T-helper 1 cell treated with Interleukin-12 subunit alpha and Interleukin-12 subunit beta and Interleukin-4 antibody, amounts not matched to agents 30 μg/mL and 1 μg/mL, for 36 hours (primary cell): Measurements from ENCODE around the gene TOM1L2.

ENCODE experiments used
- H3K27ac Mint-ChIP-seq: one replicate; pipeline ENCODE4 v1.8.0; 2021; ENCODE audit warnings: mild to moderate bottlenecking, mixed read lengths
- H3K27me3 Mint-ChIP-seq: one replicate; pipeline ENCODE4 v1.8.0; 2021; ENCODE audit warnings: low read depth, mixed read lengths
- H3K36me3 Mint-ChIP-seq: one replicate; pipeline ENCODE4 v1.8.0; 2021; ENCODE audit warnings: low read depth, mixed read lengths
- H3K4me1 Mint-ChIP-seq: one replicate; pipeline ENCODE4 v1.8.0; 2021; ENCODE audit warnings: low read depth, mixed read lengths
- H3K4me3 Mint-ChIP-seq: one replicate; pipeline ENCODE4 v1.8.0; 2021; ENCODE audit warnings: mild to moderate bottlenecking, moderate library complexity, mixed read lengths
- H3K9me3 Mint-ChIP-seq: one replicate; pipeline ENCODE4 v1.8.0; 2021; ENCODE audit warnings: mixed read lengths

TOM1L2 gene

GRCh38 chr17:17827826-17828621 is 144.2 kb downstream of the TOM1L2 start:
- H3K9me3 Mint-ChIP-seq, result no peaks in the 10 kb centered on the region
- peaks cover 46% of the 10 kb centered on the region for H3K4me1 Mint-ChIP-seq
- H3K36me3 Mint-ChIP-seq, result peaks cover 23% of the 10 kb centered on the region
- H3K4me3 Mint-ChIP-seq, result no peak overlapping the region
- peak overlapping the region; percentile 56 for H3K27ac Mint-ChIP-seq
- no peaks in the 10 kb centered on the region for H3K27me3 Mint-ChIP-seq

GRCh38 chr17:17826942-17827785 is 145.0 kb downstream of the TOM1L2 start:
- H3K27ac Mint-ChIP-seq, result peak overlapping the region; percentile 92
- peaks cover 51% of the 10 kb centered on the region for H3K4me1 Mint-ChIP-seq
- peaks cover 20% of the 10 kb centered on the region for H3K36me3 Mint-ChIP-seq
- H3K4me3 Mint-ChIP-seq, result peak overlapping the region; percentile 68
- H3K27me3 Mint-ChIP-seq, result no peaks in the 10 kb centered on the region
- H3K9me3 Mint-ChIP-seq, result no peaks in the 10 kb centered on the region

DNA sequence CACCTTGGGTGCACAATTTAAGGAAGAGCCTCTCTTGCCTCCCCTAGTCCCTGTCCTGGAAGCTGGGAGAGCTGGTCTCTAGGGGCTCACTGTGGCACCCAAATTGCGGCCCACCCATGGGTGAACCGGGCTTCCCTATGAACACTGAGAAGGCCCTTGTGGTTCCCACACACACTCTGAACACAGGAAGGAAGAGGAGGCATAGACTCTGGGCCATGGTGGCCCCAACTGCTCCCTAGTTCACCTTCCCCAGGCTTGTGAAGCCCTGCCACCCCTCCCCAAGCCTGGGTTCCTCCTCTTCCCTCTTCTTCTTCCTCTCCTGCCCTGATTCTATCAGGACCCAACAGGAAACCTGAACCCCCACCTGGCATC is 145.9 kb downstream of the TOM1L2 start:
- Mint-ChIP-seq H3K4me1 (peaks cover 57% of the 10 kb centered on the region), H3K27ac (peak overlapping the region; percentile 92), H3K27me3 (no peaks in the 10 kb centered on the region), H3K36me3 (peaks cover 20% of the 10 kb centered on the region), H3K4me3 (peak overlapping the region; percentile 68), H3K9me3 (no peaks in the 10 kb centered on the region)

DNA sequence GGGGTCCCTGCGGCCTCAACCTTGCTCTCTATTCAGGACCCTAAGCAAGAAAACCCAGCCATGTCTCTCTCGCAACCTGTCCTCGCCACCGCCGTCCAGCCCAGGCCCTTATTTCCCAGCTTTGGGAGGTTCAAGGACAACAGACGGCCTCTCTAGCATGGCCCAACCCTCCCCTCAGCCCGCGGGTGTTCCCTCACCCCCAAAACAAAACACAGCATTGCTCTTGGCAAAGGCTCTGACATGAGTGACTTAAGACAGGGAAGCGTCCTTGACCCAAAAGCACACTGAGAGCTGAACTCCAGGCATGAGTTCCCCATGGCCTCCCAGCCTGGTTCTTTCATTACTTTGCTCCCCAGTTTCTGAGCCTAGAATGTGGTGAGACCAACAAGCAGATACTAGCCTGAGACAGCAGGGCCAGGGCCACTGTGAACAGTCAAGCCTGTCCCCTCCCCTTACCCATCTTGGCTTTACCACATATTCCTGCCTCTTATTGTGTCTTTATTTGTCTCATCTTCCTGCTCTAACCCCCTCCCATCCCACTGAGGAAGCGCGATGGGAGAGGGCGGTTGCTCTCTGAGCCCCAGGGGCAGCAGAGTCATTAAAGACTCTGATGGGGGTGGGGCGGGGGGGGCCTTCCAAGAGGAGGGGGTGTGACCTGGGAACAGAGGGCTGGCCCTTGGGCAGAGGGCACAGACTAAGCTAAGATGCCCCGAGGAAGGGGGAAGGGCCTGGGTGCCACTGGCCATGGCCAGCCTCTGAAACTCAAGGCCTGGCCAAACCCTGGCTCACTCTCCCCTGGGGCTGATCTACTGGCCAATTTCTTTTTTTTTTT is 147.2 kb downstream of the TOM1L2 start:
- H3K27ac Mint-ChIP-seq, result peak overlapping the region; percentile 92
- peaks cover 70% of the 10 kb centered on the region for H3K4me1 Mint-ChIP-seq
- H3K36me3 Mint-ChIP-seq, result peaks cover 17% of the 10 kb centered on the region
- H3K27me3 Mint-ChIP-seq, result no peaks in the 10 kb centered on the region
- H3K9me3 Mint-ChIP-seq, result no peaks in the 10 kb centered on the region
- H3K4me3 Mint-ChIP-seq, result peak overlapping the region; percentile 73

GRCh38 chr17:17824119-17824782 is 147.9 kb downstream of the TOM1L2 start:
- peak overlapping the region; percentile 73 for H3K4me3 Mint-ChIP-seq
- H3K9me3 Mint-ChIP-seq, result no peaks in the 10 kb centered on the region
- peaks cover 19% of the 10 kb centered on the region for H3K36me3 Mint-ChIP-seq

DNA sequence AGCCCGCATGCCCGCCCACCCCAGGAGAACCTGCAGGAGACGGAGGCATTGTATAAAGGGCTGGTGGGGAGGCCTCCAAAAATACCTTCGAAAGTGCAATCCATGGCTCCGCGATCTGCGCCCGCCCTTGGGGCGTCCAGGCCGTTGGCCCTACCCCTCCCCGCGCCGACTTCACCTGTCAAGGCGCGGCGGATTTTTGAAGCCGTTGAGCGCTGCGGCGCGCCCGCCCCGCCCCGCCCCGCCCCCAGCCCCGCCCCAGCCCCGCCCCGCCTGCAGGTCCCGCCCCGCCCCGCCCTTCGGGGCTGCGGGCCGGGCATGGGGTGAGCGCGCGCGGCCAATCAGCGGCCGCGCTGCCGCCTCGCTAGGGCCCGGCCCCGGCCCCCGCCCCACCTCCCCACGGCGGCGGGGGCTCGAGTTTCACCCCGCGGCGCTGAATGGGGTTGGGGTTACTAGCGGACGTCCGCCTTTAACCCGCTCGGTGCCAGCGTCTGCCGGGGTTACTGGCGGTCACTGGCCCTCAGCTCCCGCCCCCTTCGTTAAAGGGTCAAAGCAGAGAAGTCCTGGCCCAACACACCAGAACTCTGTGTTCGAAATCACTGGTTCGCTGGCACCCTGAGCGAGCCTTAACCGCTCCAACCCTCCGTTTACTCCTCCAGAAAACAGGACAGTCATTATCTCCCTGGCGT is 148.6 kb downstream of the TOM1L2 start:
- no peaks in the 10 kb centered on the region for H3K9me3 Mint-ChIP-seq
- no peaks in the 10 kb centered on the region for H3K27me3 Mint-ChIP-seq
- H3K36me3 Mint-ChIP-seq, result peaks cover 23% of the 10 kb centered on the region
- peak overlapping the region; percentile 90 for H3K27ac Mint-ChIP-seq
- H3K4me1 Mint-ChIP-seq, result peaks cover 78% of the 10 kb centered on the region
- H3K4me3 Mint-ChIP-seq, result peak overlapping the region; percentile 83

More at GRCh38 chr17:17824119-17824782, 147.9 kb downstream of the TOM1L2 start:
- peaks cover 73% of the 10 kb centered on the region for H3K4me1 Mint-ChIP-seq
- H3K27ac Mint-ChIP-seq, result peak overlapping the region; percentile 90
- no peaks in the 10 kb centered on the region for H3K27me3 Mint-ChIP-seq

DNA sequence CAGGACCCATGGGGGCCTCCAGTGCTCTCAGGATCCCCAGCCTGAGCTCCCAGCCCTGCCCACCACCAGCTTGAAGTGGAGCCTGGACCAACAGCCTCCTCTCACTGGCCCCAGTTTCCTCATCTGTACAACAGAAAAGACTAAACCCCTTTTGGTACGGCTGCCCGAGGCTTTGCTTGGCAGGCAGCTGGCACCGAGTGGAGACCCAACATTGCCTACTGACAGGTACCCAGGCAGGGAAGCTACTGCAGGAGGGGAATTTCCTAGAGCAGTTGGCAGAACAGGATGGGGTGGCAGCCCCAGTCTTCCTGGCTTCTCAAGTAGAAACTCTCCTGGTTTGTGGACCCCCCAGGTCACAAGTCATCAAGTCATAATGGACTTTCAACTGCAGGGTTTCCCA is 149.6 kb downstream of the TOM1L2 start:
- H3K27ac Mint-ChIP-seq, result peak overlapping the region; percentile 77
- H3K36me3 Mint-ChIP-seq, result peaks cover 28% of the 10 kb centered on the region
- H3K9me3 Mint-ChIP-seq, result no peaks in the 10 kb centered on the region
- H3K4me1 Mint-ChIP-seq, result peaks cover 73% of the 10 kb centered on the region
- H3K27me3 Mint-ChIP-seq, result no peaks in the 10 kb centered on the region
- H3K4me3 Mint-ChIP-seq, result peak overlapping the region; percentile 83

DNA sequence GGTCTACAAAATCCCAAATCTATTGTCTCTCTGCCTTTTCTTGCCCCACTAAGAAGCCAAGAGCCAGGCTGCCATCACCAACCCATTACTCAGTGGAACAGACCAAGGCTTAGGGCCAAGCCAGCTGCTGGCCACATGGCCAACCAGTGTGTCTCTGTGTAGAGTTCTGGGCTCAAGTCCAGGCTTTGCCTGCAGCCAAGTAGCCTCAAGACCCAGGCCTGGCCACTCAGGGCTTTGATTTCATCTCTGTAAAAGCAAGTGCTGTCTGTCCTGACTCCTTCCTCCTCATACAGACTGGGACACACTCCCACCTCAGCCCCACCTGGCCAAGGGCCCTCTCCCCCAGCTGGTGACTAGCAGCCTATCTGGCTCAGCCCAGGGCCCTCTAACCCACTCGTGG is 150.0 kb downstream of the TOM1L2 start:
- Mint-ChIP-seq H3K9me3 (no peaks in the 10 kb centered on the region), H3K36me3 (peaks cover 28% of the 10 kb centered on the region), H3K27me3 (no peaks in the 10 kb centered on the region), H3K4me1 (peaks cover 72% of the 10 kb centered on the region), H3K27ac (peak overlapping the region; percentile 77), H3K4me3 (peak overlapping the region; percentile 83)

DNA sequence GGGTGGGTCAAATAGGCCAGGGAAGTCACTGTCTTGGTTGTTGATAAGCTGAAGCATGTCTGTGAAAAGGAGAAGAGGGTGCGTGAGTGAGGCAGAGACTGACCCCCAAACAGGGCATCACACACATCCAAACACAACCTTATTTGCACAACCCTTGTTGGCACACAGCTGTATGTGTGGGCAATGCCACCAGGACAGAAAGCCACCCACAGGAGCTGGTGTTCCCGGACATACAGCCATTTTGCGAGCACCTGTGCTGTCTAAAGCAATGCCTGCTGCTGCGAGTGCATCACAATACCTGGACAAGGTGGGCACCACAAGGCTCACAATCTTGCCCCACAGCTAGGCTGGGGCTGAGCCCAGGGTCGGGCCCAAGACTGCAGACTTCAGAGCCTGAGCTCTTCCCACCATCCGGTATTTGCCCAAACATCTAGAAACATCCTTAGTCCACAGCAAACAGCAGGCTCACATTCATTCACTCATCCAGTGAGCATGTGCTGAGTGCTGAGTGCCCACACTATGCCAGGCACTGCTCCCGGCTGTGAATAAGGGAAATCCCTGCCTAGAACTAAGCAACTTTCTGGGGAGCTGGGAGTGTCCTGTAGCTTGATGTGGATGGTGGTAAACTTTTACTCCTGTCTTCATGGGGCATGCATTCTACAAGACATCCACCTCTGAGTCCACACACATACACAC is 151.6 kb downstream of the TOM1L2 start:
- peaks cover 20% of the 10 kb centered on the region for H3K36me3 Mint-ChIP-seq
- peaks cover 58% of the 10 kb centered on the region for H3K4me1 Mint-ChIP-seq
- H3K4me3 Mint-ChIP-seq, result peak overlapping the region; percentile 83
- no peaks in the 10 kb centered on the region for H3K9me3 Mint-ChIP-seq
- no peaks in the 10 kb centered on the region for H3K27me3 Mint-ChIP-seq
- H3K27ac Mint-ChIP-seq, result peak overlapping the region; percentile 89

GRCh38 chr17:17820046-17820445 is 152.2 kb downstream of the TOM1L2 start:
- no peaks in the 10 kb centered on the region for H3K27me3 Mint-ChIP-seq

GRCh38 chr17:17819561-17819995 is 152.6 kb downstream of the TOM1L2 start:
- Mint-ChIP-seq H3K27ac (peak overlapping the region; percentile 89), H3K27me3 (no peaks in the 10 kb centered on the region), H3K9me3 (no peaks in the 10 kb centered on the region), H3K36me3 (peaks cover 22% of the 10 kb centered on the region), H3K4me3 (peak overlapping the region; percentile 83), H3K4me1 (peaks cover 54% of the 10 kb centered on the region)

More at GRCh38 chr17:17820046-17820445, 152.2 kb downstream of the TOM1L2 start:
- Mint-ChIP-seq H3K27ac (peak overlapping the region; percentile 89), H3K36me3 (peaks cover 24% of the 10 kb centered on the region), H3K4me3 (peak overlapping the region; percentile 83), H3K4me1 (peaks cover 58% of the 10 kb centered on the region), H3K9me3 (no peaks in the 10 kb centered on the region)

DNA sequence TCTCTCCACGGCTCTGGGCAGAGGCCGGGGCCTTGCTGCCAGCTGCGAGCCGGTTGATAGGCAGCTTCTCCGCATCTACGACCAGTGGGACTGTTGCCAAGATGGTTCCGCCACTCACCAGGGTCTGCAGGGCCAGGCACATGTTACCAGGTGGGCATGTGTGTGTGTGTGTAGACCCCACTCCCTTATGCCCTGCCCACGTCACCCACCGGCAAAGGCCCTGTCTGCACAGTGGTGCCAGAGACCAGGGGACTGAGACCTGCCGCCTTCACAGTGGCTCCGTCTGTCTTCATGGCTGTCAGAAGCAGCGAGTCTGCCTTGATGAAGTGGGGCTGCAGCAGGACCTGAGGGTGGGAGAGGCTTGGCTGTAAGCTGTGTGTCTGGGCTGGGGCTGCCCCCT is 153.1 kb downstream of the TOM1L2 start:
- peaks cover 49% of the 10 kb centered on the region for H3K4me1 Mint-ChIP-seq

GRCh38 chr17:17818088-17818526 is 154.1 kb downstream of the TOM1L2 start:
- Mint-ChIP-seq H3K4me3 (no peak overlapping the region), H3K27ac (peak overlapping the region; percentile 20), H3K36me3 (peaks cover 24% of the 10 kb centered on the region), H3K4me1 (peaks cover 46% of the 10 kb centered on the region), H3K9me3 (no peaks in the 10 kb centered on the region), H3K27me3 (no peaks in the 10 kb centered on the region)

More for the DNA sequence above, 153.1 kb downstream of the TOM1L2 start:
- Mint-ChIP-seq H3K27me3 (no peaks in the 10 kb centered on the region), H3K9me3 (no peaks in the 10 kb centered on the region), H3K27ac (peak overlapping the region; percentile 4), H3K4me3 (no peak overlapping the region), H3K36me3 (peaks cover 22% of the 10 kb centered on the region)
